ENCODE measurements around the gene GMDS.
"Not testable (repeated sequence)": the region's sequence is repeated elsewhere in the genome, so short reads cannot be mapped to it uniquely, and the experiment has no call there.

The GMDS gene

GRCh38 chr6:1764397-1764987, 480.9 kb downstream of the GMDS start:
- Mint-ChIP-seq H3K36me3 (ENCODE audit: low read depth) (no peaks in the 10 kb centered on the region), H3K4me3 (no peak overlapping the region), H3K9me3 (no peaks in the 10 kb centered on the region), H3K4me1 (peaks cover 13% of the 10 kb centered on the region), H3K27ac (no peak overlapping the region), H3K27me3 (no peaks in the 10 kb centered on the region)
- DNase-seq (no peak), ATAC-seq (no peak)

DNA sequence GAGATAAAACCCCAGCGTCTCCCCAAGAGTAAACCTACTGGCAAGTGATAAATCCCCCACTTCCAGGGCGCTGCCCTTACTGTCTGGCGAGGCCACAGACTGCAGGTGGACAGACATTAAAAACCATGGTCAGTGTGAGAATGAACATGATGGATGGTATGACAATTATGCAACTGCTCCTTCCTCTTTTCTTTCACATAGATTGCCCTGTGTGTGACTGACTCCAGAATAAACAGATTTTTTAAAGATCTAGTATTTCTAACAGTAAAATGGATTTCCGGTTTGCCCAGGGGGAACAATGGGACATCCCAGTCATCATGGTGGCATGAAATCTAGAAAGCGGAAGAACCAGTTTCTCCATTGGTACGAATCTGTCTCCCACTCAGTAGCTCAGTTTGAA, 482.0 kb downstream of the GMDS start:
- Mint-ChIP-seq H3K4me3 (no peak overlapping the region), H3K27me3 (no peaks in the 10 kb centered on the region), H3K27ac (no peak overlapping the region), H3K4me1 (peaks cover 6% of the 10 kb centered on the region), H3K36me3 (ENCODE audit: low read depth) (no peaks in the 10 kb centered on the region), H3K9me3 (no peaks in the 10 kb centered on the region)
- DNase-seq (no peak), ATAC-seq (no peak)

DNA sequence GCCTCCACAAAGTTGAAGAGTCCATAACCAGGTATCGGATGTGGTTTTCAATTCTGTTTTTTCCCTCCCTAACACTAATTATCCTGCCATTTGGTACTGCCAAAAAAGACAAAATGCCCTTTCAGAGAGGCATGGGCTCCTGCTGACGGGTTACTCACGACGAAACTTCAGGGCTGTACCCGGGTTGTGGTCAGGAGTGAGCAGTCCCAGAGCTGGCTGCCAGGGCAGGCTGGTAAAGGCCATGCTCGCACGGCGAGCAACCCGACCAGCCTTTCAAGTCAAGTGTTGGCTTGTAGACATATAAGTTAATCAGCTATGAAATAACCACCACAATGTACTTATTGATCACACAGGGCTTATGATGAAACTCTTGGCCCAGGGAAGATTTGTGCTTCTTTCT, 483.2 kb downstream of the GMDS start:
- H3K27me3 Mint-ChIP-seq: no peaks in the 10 kb centered on the region
- no peaks in the 10 kb centered on the region for H3K9me3 Mint-ChIP-seq
- DNase-seq: no peak
- no peaks in the 10 kb centered on the region for H3K36me3 Mint-ChIP-seq (ENCODE audit: low read depth)
- no peaks in the 10 kb centered on the region for H3K4me1 Mint-ChIP-seq
- no peak overlapping the region for H3K4me3 Mint-ChIP-seq
- no peak overlapping the region for H3K27ac Mint-ChIP-seq
- no peak for ATAC-seq

DNA sequence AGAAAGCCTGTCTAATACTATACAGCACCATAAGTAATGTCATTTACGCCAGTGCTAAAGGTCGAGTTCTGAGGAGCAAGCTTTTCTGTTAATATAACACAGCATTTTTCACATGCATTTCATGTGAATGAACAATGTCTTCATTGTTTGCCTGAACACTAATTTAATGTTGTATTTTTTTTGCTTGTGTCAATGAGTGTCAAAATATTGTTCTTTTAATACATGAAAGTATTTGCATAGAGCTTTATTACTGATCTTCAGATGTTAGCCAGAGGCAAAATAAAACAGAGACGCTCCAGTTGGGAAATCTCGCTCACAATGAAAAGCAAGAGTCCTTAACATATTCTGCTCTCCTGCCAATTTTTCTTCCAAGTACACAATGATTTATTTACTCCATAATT, 483.9 kb downstream of the GMDS start:
- Mint-ChIP-seq H3K9me3 (no peaks in the 10 kb centered on the region), H3K27ac (no peak overlapping the region), H3K4me3 (no peak overlapping the region), H3K27me3 (no peaks in the 10 kb centered on the region), H3K4me1 (no peaks in the 10 kb centered on the region), H3K36me3 (ENCODE audit: low read depth) (no peaks in the 10 kb centered on the region)
- ATAC-seq: no peak
- DNase-seq: no peak

DNA sequence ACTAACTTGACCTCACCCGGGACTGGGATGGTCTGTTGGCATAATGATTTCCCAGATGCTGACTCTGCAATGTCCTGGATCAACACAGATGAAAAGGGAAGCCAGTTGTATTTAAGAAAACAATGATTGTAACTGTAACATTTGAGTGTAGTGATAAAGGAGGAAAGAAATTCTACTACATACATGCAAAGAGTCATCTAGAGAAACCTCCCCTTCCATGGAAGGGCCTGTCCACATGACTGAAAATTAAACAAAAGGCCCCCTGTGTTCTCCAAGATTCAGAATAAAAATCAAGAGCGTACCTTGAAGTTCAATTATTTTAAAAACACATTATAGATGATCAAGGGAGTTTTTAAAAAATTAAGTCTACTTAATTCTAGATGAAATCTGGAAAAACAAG, 484.5 kb downstream of the GMDS start:
- Mint-ChIP-seq H3K36me3 (ENCODE audit: low read depth) (no peaks in the 10 kb centered on the region), H3K27me3 (no peaks in the 10 kb centered on the region), H3K4me3 (no peak overlapping the region), H3K4me1 (no peaks in the 10 kb centered on the region), H3K9me3 (no peaks in the 10 kb centered on the region), H3K27ac (no peak overlapping the region)
- ATAC-seq (no peak), DNase-seq (no peak)

GRCh38 chr6:1759870-1760269, 485.5 kb downstream of the GMDS start:
- Mint-ChIP-seq H3K36me3 (ENCODE audit: low read depth) (no peaks in the 10 kb centered on the region), H3K9me3 (no peaks in the 10 kb centered on the region)

DNA sequence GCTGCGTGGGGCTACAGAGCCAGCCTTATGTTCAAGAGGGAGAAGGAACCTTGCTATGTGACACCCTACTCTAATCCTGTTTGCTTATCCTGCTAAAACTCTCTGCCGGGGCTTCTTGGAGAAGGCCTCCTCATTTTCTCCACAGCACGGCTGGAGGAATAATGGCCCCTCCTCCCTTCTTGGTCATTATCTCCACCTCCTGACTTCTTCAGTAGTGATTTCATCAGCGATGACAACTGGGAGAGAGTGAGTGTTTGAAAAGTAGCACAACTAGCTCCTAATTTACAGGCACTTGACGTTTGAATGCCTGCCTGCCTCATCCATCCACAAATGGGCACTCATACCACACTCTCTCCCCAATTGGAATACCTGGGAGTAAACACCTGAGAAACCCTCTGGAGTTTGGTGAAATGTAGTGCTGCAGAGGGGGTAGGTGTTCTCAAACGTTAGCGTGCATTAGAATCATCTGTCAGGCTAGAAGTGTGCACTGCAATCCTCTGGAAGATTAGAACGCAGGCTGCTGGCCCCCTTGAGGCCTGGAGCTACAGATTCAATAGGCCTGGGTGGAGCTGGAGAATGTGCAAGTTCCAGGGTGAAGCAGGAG, 487.2 kb downstream of the GMDS start:
- Mint-ChIP-seq H3K27ac (no peak overlapping the region), H3K36me3 (ENCODE audit: low read depth) (peaks cover 5% of the 10 kb centered on the region), H3K4me3 (no peak overlapping the region), H3K27me3 (no peaks in the 10 kb centered on the region), H3K9me3 (peaks cover 7% of the 10 kb centered on the region), H3K4me1 (no peaks in the 10 kb centered on the region)
- ATAC-seq (no peak), DNase-seq (no peak)

More at GRCh38 chr6:1759870-1760269, 485.5 kb downstream of the GMDS start:
- DNase-seq (no peak), ATAC-seq (no peak)
- no peak overlapping the region for H3K27ac Mint-ChIP-seq
- no peak overlapping the region for H3K4me3 Mint-ChIP-seq
- H3K27me3 Mint-ChIP-seq: no peaks in the 10 kb centered on the region
- no peaks in the 10 kb centered on the region for H3K4me1 Mint-ChIP-seq

- DNase-seq (no peak), ATAC-seq (no peak)
- Mint-ChIP-seq H3K36me3 (ENCODE audit: low read depth) (peaks cover 13% of the 10 kb centered on the region), H3K9me3 (peaks cover 7% of the 10 kb centered on the region), H3K27ac (no peak overlapping the region), H3K27me3 (no peaks in the 10 kb centered on the region), H3K4me3 (no peak overlapping the region), H3K4me1 (no peaks in the 10 kb centered on the region)
Observed at GRCh38 chr6:1757131-1757530, 488.3 kb downstream of the GMDS start.

- Mint-ChIP-seq H3K27me3 (no peaks in the 10 kb centered on the region), H3K4me1 (no peaks in the 10 kb centered on the region), H3K27ac (no peak overlapping the region), H3K4me3 (no peak overlapping the region), H3K36me3 (ENCODE audit: low read depth) (peaks cover 18% of the 10 kb centered on the region), H3K9me3 (peaks cover 7% of the 10 kb centered on the region)
- DNase-seq: no peak
- no peak for ATAC-seq
Observed at GRCh38 chr6:1756472-1757129, 488.8 kb downstream of the GMDS start.

DNA sequence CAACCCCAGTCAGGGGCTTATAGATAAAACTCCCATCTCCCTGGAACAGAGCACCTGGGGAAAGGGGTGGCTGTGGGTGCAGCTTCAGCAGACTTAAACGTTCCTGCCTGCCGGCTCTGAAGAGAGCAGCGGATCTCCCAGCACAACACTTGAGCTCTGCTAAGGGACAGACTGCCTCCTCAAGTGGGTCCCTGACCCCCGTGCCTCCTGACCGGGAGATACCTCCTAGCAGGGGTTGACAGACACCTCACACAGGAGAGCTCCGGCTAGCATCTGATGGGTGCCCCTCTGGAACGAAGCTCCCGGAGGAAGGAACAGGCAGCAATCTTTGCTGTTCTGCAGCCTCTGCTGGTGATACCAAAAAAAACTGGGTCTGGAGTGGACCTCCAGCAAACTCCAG, 494.3 kb downstream of the GMDS start:
- H3K9me3 Mint-ChIP-seq, H3K27me3 Mint-ChIP-seq: not testable (repeated sequence)
- H3K36me3 Mint-ChIP-seq (ENCODE audit: low read depth): peaks cover 22% of the 10 kb centered on the region

GRCh38 chr6:1749041-1749440, 496.4 kb downstream of the GMDS start:
- H3K9me3 Mint-ChIP-seq: peaks cover 7% of the 10 kb centered on the region
- H3K36me3 Mint-ChIP-seq (ENCODE audit: low read depth): peaks cover 22% of the 10 kb centered on the region
- H3K27me3 Mint-ChIP-seq: no peaks in the 10 kb centered on the region
- no peaks in the 10 kb centered on the region for H3K4me1 Mint-ChIP-seq
- DNase-seq (no peak), ATAC-seq (no peak)
- no peak overlapping the region for H3K27ac Mint-ChIP-seq
- no peak overlapping the region for H3K4me3 Mint-ChIP-seq

More for the DNA sequence above, 494.3 kb downstream of the GMDS start:
- H3K4me3 Mint-ChIP-seq, ATAC-seq, H3K4me1 Mint-ChIP-seq, DNase-seq, H3K27ac Mint-ChIP-seq: not testable (repeated sequence)

DNA sequence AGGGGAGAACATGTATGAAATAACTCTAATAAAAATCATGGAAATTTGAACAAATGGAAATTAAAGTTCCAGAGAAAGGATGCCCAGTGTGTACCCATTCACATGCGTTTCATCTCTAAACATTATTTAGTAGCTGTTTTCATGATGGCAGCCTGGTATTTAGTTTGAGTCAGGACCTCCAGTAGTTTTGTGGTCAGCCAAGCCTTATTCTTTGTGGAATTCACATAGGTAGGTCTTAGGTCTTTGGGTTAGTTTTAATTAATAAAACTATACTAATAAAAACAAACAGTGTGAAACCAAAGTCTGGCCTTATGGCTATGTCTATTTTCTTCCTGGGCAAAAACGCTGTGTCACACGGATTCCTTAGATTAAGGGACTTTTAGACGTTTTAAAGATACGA, 497.9 kb downstream of the GMDS start:
- H3K4me3 Mint-ChIP-seq: no peak overlapping the region
- H3K36me3 Mint-ChIP-seq (ENCODE audit: low read depth): peaks cover 13% of the 10 kb centered on the region
- H3K4me1 Mint-ChIP-seq: no peaks in the 10 kb centered on the region
- ATAC-seq: no peak
- H3K9me3 Mint-ChIP-seq: no peaks in the 10 kb centered on the region
- DNase-seq: no peak
- no peak overlapping the region for H3K27ac Mint-ChIP-seq
- H3K27me3 Mint-ChIP-seq: no peaks in the 10 kb centered on the region

DNA sequence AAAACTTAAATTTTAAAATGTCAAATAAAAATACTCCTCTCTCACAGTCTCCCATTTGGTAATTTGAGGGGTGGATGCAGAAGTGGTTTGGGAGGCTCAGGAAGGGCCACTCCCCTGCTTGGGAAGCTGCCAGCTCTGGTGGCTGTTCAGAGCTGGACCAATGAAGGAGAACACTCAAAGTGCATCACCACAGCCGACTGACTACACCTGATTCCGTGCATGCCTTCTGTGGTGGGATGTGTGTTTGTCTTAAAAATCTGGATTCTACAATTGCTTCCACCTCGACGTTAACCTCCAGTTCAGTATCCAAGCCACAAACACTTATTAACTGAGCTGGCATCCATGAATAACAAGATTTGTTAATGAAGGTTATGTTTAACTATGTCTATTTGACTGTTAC, 498.4 kb downstream of the GMDS start:
- Mint-ChIP-seq H3K4me1 (no peaks in the 10 kb centered on the region), H3K4me3 (no peak overlapping the region), H3K27me3 (no peaks in the 10 kb centered on the region), H3K9me3 (no peaks in the 10 kb centered on the region), H3K36me3 (ENCODE audit: low read depth) (peaks cover 8% of the 10 kb centered on the region), H3K27ac (no peak overlapping the region)
- ATAC-seq: no peak
- DNase-seq: no peak

GRCh38 chr6:1745814-1746213, 499.6 kb downstream of the GMDS start:
- no peaks in the 10 kb centered on the region for H3K9me3 Mint-ChIP-seq
- no peak overlapping the region for H3K27ac Mint-ChIP-seq
- ATAC-seq: no peak
- H3K27me3 Mint-ChIP-seq: no peaks in the 10 kb centered on the region
- no peak for DNase-seq
- H3K4me1 Mint-ChIP-seq: no peaks in the 10 kb centered on the region
- peaks cover 4% of the 10 kb centered on the region for H3K36me3 Mint-ChIP-seq (ENCODE audit: low read depth)
- no peak overlapping the region for H3K4me3 Mint-ChIP-seq

- Mint-ChIP-seq H3K9me3 (no peaks in the 10 kb centered on the region), H3K4me1 (no peaks in the 10 kb centered on the region), H3K36me3 (ENCODE audit: low read depth) (peaks cover 2% of the 10 kb centered on the region), H3K4me3 (no peak overlapping the region), H3K27me3 (no peaks in the 10 kb centered on the region), H3K27ac (no peak overlapping the region)
- ATAC-seq (no peak), DNase-seq (no peak)
Observed at GRCh38 chr6:1744543-1744942, 500.9 kb downstream of the GMDS start.

All from activated naive CD8-positive, alpha-beta T cell treated with anti-CD3 and anti-CD28 coated beads, Interleukin-2, amount 50 U/mL, for 24 hours (primary cell).